ENCODE data around the gene BNC2.
"Not testable (repeated sequence)": the region's sequence is repeated elsewhere in the genome, so short reads cannot be mapped to it uniquely, and the experiment has no call there.

The BNC2 gene

GRCh38 chr9:16870596-16871335 lies at the start of gene BNC2:
BNC2 (minus strand) TSS chr9:16870670; CDS start chr9:16870648, 22 bp downstream.
- no peak for DNase-seq (ENCODE audit: low read depth, low spot score)

DNA sequence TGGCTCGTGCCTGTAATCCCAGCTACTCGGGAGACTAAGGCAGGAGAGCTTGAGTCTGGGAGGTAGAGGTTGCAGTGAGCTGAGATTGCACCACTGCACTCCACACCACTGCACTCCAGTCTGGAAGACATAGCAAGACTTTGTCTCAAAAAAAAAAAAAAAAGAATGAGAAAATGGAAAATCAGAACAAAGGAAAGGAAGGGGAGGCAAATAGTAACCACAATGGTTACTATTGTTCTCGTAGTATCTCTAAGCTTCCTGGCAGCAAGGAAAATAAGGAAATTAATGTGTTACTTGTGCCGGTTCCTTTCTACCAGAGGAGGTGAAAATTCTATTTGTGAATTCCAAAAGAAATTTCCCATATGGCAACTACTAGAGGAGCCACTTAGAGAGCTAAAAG lies 48.5 kb upstream of the BNC2 start:
- no peak for DNase-seq (ENCODE audit: low read depth, low spot score)

DNA sequence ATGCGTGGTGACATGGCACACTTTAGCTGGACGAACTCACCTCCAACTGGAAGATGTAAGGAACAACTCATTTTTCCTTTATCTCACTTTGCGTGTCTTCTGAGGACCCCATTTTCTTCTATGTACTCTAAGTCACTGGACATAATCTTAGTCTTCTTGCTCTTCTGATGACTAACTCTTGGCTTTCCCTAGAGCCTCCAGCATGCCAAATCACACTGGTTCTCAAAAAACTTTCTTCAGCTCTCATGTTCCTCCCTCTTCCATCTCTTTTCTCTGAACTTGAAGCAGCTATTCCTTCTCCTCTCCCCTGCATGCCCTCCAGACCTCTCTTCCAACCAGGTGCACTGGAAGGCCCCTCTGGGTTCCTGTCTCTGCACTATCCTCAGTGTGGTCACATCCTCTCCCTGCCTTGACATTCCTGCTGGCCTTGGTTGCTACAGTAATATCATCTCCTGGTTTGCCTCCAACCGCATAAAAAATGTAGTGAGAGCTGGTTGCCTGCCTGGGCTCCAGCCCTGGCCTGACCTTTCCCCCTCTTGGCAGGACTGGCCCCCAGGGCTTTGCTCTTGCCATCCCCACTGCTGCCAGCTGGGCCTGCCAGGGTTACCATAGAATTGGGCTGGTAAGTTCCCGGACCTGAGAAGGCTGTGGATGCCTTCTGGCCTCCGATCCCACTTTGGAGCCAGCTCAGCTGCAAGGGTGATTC lies 44.8 kb upstream of the BNC2 start:
- DNase-seq (ENCODE audit: low read depth, low spot score): no peak

DNA sequence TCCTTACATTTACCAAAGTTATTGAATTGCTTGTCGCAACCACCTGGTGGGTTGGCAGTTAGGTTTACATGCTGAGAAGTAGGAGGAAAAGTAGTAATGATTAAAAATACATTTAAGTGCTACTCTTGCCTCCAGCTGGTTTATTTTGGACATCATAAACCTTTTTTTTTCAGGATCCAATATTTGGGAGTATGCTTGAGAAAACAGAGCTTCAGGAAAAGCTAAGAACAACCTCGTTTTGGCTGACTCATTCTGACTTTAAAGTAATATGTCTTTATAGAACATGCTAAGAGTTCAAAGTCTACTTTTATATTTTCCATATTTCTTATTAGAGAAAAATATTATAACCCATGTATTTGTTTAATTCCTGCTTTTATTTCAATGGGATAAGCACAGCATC lies 41.7 kb upstream of the BNC2 start:
- no peak for DNase-seq (ENCODE audit: low read depth, low spot score)

DNA sequence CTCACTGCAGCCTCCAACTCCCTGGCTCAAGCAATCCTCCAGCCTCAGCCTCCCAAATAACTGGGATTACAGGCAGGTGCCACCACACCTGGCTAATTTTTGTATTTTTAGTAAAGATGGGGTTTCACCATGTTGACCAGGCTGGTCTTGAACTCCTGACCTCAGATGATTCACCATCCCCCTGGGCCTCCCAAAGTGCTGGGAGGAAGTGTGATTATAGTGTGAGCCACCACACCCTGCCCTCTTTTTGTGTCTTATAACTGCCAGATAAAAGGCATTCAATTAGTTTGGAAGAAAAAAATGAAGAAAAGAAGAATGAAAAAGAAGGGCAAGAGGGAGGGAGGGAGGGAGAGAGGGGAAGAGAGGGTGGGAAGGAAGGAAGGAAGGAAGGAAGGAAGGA lies 37.7 kb upstream of the BNC2 start:
- DNase-seq (ENCODE audit: low read depth, low spot score): not testable (repeated sequence)

DNA sequence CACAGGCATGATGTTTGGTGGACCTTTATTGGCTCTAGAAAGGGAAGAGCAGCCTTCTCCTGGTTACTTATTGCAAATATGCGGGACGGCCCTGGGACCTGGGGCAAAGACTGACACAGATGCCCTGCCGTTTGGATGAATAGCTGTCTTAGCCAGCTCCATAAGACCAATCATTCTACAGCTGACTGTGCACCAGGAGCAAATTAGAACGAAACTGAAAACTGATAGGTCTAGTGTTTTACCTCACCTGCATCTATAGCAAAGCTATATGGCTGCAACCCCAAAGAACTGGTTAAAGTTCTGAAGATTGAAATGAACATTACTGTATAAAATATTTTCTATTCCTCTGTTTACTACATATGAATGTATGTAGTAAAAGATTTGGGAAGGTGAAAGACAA lies 34.2 kb upstream of the BNC2 start:
- no peak for DNase-seq (ENCODE audit: low read depth, low spot score)

DNA sequence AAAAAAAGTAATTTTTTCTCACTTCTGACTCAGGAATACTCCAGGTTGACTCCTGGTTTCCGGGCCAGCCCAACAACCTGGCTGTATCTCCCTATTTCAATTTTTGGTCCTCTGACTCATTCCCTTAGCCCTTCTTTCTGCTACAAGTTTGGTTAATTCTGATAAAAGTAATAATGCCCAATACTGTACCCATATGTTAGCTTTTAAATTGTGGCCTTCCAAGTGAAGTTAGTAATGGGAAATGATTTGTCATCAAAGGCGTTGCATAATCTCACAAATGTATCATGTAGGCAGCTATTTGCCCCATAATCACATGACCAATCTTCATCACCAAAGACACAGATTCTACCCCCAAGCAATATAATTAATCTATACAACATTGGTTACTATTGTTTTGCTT lies 31.1 kb upstream of the BNC2 start:
- DNase-seq (ENCODE audit: low read depth, low spot score): no peak

DNA sequence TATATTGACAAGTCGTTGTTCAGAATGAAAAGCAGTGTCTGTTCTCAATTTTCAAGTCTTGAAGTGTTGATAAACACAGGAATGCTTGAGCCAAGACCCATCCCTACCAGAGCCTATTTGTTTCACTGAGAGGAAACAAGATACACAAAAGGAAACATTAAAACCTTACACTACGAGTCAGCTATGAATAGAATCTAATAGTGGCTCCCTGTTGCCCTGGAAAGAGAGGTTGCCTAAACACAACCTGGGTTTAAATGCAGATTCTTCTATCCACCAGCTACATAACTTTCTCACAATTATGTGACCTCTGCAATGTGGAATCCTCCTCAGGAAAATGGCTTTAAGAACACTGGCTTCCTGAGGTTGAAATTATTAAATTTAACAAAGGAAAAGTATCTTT lies 29.1 kb upstream of the BNC2 start:
- no peak for DNase-seq (ENCODE audit: low read depth, low spot score)

GRCh38 chr9:16898464-16898863 lies 28.0 kb upstream of the BNC2 start:
- no peak for DNase-seq (ENCODE audit: low read depth, low spot score)

DNA sequence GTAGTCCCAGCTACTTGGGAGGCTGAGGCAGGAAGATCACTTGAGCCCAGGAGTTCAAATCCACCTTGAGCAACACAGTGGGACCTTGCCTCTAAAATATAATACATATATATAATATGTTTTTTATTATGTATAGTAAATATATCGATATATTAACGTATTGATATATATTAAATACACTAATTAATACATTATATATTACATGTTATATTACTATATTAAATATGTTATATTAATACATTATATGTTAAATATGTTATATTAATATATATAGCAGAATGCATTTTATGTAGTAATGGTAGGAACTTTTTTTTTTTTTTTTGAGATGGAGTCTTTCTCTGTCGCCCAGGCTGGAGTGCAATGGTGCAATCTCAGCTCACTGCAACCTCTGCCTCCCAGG lies 18.1 kb upstream of the BNC2 start:
- no peak for DNase-seq (ENCODE audit: low read depth, low spot score)

- no peak for DNase-seq (ENCODE audit: low read depth, low spot score)
These were observed 15.5 kb upstream of the BNC2 start for GRCh38 chr9:16885931-16886330.

DNA sequence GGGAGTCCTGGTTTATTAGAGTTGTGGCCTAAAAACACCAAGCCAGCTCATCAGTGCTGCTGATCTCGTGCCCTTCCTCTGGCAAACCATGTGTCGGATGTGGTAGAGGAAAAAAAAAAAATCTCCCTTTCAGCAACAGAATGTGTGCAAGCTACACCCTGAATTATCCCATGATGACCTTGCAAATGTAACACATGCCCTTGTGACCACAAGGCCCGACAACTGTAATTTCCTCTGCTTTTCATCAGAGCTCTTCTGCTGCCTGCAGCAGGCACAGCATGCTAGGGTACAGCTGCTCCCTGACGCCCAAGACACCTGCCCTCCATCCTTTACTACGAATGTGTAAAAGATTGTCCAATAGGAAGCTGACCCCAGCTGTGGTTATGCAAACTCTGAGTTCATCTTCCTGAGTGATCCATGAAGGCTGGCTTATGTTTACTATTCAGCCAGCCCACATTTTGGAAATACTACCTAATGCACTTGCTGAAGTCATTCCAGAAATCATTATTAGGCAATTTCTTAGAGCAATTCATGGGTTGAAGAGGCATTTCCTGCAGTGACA lies 14.6 kb upstream of the BNC2 start:
- no peak for DNase-seq (ENCODE audit: low read depth, low spot score)

GRCh38 chr9:16884373-16884772 lies 13.9 kb upstream of the BNC2 start:
- DNase-seq (ENCODE audit: low read depth, low spot score): no peak

DNA sequence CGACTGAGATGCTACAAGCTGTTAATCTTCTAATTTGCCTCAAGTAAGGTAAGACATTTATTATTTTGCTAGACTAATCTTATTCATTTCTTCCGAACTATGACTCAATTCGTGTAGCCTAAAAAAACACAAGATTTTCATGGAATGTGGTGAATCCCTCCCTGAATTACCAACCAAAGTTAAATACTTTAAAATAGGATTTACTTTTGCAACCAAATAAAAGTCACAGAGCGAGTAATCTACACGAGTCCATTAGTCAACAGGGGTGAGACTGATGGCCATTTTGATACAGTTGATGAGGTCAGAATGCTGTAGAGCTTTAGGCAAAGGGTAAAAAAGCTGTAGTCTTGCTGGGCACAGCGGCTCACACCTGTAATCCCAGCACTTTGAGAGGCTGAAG lies 13.1 kb upstream of the BNC2 start:
- no peak for DNase-seq (ENCODE audit: low read depth, low spot score)

GRCh38 chr9:16882440-16882839 lies 12.0 kb upstream of the BNC2 start:
- DNase-seq (ENCODE audit: low read depth, low spot score): not testable (repeated sequence)

- DNase-seq (ENCODE audit: low read depth, low spot score): no peak
These were observed 8.9 kb upstream of the BNC2 start for GRCh38 chr9:16879416-16879815.

DNA sequence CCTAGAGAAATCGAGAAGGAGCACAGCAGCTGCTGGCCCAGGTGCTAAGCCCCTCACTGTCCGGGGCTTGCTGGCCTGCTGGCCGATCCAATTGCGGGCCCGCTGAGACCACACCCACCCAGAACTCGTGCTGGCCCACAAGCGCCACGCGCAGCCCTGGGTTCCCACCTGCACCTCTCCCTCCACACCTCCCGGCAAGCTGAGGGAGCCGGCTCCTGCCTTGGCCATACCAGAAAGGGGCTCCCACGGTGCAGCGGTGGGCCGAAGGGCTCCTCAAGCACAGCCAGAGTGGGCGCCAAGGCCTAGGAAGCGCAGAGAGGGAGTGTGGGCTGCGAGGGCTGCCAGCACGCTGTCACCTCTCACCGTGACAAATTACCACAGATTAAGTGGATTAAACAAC lies 6.8 kb upstream of the BNC2 start:
- DNase-seq (ENCODE audit: low read depth, low spot score): no peak

DNA sequence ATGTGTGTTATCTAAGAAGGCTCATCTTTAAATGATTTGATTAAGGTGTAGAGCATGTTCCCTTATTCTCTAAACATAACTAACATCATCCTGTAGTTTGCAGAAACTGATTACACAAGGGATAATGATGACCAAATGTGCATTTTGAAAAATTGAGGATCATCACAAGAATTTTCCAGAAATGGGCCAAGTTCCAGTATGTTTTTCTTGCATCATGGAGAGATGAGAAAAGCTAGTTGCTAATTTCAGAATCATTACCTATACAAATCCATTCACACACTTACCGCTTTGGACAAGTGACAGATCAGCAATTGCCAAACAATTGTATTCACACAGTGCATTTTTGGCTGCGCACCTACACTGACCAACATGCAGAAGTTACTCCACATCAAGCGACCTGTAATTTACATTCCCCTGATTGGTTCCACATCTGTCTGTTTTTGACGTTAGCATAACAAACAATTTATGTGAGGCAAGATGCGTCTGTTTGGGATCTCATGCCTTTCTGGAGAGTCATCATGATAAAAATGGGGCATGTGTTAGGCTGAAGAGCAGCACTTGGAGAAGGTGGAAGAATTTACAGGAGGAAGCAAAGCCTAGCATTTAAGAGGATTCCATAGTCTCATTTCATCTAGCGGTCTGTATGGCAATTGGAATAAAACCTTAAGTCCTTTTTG lies 2.8 kb upstream of the BNC2 start:
- DNase-seq (ENCODE audit: low read depth, low spot score): no peak

DNA sequence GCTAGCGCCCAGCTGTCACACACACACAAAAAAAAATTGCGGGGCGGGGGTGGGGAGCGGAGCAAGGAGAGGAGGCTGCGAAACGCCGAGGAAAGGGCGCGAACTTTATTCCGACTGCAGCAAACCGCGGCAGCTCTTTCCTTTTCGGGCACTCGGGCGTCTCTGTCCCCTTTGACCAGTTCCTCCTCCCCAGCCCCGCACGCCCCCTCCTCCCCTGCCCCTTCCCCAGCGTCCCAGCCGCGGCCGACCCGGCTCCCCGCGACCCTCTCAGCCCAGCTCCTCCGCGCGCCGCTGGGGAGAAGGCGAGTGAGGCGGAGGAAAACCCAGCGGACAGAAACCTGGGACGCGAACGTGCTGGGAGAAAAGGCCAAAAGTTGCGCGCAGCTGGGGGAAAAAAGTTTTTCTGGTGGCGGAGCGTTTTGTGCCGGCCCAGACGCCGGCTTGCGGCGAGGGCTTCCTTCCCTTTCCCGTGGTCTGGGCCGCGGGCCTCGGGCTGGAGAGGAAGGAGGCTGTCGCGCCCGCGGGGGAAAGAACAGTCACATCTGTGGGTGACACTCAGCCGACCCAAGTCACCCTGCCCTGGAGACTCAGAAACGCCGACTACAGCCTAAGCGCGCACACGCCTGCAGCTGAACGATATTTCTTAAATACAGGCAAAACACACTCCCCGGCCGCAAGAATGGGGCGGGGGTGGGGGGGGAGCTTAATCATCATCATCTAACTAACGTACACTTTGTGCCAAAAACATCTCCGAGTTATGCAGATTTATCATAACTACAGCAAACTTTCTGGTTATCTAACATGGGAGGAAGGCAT lies 1.1 kb upstream of the BNC2 start:
- DNase-seq (ENCODE audit: low read depth, low spot score): no peak

DNA sequence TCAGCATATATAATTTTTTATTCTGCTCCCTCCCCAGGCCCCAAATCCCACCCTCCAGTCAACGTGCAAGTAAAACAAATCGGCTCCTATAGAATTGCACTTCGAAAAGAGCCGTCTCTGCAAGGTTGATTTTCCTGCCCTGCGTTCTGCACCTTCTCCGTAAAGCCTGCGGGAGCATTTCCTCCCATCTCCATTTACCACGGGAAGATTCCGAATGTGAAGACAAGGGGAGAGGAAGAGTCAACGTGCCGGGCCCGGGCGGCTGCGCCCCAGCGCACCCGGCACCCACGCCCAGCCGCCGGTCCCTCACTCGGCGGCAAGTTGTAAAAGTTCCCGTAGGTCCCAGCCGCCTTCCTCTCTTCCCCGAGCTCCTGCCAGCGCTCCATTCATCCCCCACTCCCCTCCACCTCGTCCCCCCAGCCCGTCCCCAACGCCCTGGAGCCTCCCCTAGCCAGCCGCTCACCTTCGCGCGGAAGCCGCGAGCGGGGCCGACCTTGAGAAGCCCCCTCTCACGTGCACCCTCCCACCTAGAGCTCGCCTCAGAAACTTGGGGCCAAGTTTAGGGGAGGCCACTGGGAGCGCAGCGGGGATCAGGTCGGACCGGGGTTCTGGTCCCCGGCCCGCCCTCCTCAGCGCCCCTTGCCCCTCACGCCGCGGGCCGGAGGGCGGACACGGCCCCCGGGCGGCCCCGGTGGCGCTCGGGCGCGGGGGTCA lies 431 bp downstream of the BNC2 start:
- no peak for DNase-seq (ENCODE audit: low read depth, low spot score)
